NCI-H82 treated with DMSO at 0.1 percent for 48 hours (cell line): ENCODE data around the gene ULK1.

ENCODE experiments used
- DNase-seq: peaks from one replicate; lab custom pipeline; 2025; ENCODE audit not compliant: unreplicated experiment; lab: John Stamatoyannopoulos, UW

ULK1 gene

DNA sequence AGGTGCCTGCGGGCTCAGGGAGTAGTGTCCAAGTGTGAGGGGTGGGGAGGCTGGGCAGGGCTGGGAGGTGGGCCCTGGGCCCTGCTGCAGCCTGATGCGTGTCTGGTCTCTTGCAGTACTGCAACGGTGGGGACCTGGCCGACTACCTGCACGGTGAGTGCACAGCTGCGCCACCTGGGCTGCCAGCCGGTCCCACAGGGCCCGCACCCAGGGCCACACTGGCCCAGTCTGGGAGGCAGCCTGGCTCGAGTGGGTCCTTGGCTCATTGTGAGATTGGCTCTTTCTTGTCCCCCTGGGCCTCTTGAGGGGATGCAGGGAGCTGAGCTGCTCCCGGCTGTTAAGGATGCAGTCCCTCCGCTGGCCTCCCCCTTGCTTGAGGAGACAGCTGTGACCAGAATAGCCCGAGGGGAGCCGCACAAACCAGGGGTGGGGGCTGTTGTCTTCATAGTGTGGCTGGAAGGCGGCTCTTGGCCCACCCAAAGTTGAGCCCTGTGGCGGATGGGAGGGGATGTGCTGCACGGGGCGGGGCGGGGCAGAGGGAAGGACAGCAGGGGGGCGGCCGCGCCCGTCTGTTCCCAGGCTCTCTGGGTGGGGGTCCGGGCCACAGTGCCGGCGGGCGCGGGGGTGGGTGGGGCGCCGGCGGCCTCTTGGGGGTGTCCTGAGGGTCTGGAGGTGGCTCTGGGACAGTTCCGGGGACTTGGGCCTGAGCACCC is 13.1 kb downstream of the ULK1 start:
- no peak for DNase-seq

- DNase-seq, result no peak
Measured at GRCh38 chr12:131908092-131909080, 14.0 kb downstream of the ULK1 start.

DNA sequence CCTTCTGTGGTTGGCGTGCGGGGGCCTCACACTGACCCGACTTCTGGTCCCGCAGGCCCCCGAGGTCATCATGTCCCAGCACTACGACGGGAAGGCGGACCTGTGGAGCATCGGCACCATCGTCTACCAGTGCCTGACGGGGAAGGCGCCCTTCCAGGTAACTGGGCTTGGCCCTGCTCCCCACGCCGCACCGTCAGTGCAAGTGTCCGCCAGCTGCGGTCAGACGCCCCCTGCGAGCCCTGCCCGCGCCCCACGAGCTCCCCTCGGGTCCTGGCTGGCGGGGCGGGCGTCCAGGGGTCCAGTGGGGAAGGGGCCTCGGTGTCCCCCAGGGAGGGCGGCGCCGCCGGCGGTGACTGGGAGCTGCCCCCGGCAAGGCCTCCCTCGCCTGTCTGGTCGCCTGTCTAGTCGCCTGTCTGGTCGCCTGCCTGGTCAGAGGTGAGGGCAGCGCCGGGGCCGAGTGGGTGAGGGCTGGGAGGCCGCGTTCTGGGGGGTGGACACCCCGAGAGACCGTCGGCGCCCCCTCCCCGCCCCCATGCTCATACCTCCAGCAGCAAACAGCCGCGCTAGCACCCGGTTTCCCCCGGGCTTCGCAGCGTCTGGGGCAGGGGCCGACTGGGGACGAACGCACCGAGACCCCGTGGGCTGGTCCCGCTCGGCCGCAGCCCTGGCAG is 14.8 kb downstream of the ULK1 start:
- no peak for DNase-seq

- DNase-seq, result no peak
Measured at GRCh38 chr12:131909752-131910219, 15.4 kb downstream of the ULK1 start.

DNA sequence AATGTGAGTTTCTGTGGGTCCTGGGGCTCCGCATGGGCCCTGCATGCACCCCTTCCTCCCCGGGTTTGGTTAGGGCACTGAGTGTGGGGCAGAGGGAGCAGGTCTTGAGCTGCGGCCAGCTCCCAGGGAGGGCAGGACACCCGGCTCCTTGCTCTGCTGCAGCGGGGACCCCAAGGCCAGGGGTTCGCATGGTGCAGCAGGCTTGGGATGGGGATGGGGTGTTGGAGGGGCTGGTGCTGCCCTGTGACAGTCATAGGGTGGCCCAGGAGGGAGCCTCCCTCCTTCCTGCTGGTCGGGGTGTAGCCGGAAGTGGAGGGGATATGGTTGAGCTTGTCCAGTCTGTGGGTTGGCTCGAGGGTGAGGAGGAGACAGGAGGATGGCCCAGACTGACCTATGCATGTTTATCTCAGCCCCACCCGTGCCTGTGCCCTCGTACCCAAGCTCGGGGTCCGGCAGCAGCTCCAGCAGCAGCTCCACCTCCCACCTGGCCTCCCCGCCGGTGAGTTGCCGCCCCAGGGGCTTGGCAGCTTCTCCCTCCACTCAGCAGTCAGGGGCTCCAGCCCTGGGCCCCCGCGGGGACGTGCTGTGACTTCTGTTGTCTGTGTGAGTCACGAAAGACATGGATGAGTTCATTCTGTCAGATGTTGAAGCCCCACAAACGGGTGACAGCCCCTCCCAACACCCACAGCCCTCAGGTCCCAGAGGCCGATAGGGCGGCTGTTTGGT is 16.0 kb downstream of the ULK1 start:
- DNase-seq, result no peak

GRCh38 chr12:131911028-131911650 is 16.7 kb downstream of the ULK1 start:
- no peak for DNase-seq

DNA sequence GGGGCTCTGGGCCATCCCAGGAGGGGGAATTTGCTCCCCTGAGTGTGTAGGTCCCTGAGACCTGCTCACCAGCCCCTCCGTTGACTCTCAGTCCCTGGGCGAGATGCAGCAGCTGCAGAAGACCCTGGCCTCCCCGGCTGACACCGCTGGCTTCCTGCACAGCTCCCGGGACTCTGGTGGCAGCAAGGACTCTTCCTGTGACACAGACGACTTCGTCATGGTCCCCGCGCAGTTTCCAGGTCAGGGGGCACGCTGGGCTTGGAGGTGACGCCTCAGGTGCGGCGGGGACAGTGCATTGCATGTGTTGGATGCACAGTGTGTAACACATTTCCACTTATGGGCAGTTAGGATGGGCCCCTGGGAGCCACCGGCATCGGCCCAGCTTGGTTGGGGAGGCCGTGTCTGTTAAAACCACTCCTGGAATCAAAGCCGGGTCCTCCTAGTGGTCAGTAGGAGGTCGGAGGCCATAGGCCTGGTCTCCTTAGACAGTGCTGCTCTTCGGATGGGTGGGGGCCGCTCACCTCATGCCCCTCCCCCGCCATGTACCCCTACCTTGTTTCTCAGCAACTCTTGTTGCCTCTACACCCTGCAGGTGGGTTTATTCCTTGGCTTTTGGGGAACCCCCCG is 17.5 kb downstream of the ULK1 start:
- no peak for DNase-seq

GRCh38 chr12:131912518-131913274 is 18.3 kb downstream of the ULK1 start:
- no peak for DNase-seq

- DNase-seq, result no peak
Measured at GRCh38 chr12:131913666-131914065, 19.2 kb downstream of the ULK1 start.

- DNase-seq, result no peak
Measured at GRCh38 chr12:131914179-131914702, 19.8 kb downstream of the ULK1 start.

DNA sequence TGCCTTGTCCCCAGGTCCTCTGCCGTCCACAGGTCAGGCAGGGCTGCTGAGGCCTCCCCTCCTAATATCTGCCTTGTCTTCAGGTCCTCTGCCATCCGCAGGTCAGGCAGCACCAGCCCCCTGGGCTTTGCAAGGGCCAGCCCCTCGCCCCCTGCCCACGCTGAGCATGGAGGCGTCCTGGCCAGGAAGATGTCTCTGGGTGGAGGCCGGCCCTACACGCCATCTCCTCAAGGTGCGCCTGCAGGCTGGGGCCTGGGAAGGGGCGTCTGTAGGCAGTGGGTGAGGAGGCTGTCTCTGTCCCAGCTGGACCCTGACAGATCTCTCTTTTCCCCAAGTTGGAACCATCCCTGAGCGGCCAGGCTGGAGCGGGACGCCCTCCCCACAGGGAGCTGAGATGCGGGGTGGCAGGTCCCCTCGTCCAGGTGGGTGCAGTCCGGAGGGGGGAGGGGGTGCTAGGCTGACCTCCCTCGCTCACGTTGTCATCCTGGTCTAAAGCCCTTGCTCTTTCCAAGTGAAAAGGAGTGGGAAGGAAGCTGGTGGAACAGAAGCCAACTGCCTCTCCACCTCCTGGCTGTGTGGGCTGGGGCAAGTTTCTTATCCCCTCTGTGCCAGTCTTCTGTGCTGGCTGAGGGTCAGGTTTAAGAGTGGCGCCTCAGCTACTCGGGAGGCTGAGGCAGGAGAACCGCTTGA is 20.7 kb downstream of the ULK1 start:
- DNase-seq, result no peak

DNA sequence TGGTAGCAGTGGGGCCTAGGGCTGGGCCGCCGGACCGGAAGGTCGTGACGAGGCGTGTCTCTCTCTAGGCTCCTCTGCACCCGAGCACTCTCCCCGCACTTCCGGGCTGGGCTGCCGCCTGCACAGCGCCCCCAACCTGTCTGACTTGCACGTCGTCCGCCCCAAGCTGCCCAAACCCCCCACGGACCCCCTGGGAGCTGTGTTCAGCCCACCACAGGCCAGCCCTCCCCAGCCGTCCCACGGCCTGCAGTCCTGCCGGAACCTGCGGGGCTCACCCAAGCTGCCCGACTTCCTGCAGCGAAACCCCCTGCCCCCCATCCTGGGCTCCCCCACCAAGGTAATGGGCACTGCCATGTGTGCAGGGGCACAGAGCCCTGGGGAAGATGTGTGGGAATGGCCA is 21.4 kb downstream of the ULK1 start:
- no peak for DNase-seq

- DNase-seq, result no peak
Measured at GRCh38 chr12:131916306-131917138, 22.1 kb downstream of the ULK1 start.

DNA sequence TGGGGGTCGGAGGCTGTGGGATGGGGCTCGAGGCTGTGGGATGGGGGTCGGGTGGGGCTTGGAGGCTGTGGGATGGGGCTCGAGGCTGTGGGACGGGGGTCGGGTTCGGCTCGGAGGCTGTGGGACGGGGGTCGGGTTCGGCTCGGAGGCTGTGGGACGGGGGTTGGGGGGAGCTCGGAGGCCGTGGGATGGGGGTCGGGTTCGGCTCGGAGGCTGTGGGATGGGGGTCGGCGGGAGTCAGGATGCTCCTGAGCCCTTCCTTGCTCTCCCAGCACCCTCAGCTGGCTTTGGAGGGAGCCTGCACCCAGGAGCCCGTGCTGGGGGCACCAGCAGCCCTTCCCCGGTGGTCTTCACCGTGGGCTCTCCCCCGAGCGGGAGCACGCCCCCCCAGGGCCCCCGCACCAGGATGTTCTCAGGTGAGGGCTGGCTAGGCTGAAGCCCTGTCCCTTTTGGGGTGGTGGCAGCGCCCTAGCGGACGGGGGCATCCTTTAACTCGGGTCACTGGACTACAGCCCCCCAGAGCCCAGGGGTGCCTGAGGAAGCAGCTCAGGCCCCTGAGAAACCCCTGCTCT is 22.8 kb downstream of the ULK1 start:
- no peak for DNase-seq

DNA sequence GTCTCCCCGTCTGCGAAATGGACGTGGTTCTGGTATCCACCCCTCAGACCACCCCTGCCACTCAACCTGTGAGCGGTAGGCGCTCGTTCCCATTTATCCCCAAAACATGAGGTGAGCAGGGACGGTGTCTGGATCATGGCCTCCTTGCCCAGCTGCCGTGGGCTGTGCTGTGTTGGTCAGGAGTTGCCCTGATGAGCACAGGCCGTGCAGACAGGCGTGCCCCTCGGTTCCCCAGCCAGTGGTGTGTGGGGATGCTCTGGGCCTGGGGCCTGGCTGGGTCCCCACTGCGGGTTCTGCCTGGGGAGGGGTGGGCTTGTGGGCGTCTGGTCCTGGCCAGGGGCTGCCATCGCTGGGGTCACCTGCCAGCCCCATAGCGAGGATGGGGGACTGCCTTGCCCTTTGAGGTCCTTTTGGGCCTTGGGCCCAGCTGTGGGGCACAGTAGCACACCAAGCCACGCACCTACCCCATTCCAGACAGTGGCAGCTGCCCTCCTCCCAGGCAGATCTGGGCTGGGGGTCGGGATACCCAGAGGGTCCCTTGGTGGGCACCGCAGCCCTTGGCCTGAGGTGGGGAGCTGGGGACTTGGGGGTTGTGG is 23.4 kb downstream of the ULK1 start:
- no peak for DNase-seq

DNA sequence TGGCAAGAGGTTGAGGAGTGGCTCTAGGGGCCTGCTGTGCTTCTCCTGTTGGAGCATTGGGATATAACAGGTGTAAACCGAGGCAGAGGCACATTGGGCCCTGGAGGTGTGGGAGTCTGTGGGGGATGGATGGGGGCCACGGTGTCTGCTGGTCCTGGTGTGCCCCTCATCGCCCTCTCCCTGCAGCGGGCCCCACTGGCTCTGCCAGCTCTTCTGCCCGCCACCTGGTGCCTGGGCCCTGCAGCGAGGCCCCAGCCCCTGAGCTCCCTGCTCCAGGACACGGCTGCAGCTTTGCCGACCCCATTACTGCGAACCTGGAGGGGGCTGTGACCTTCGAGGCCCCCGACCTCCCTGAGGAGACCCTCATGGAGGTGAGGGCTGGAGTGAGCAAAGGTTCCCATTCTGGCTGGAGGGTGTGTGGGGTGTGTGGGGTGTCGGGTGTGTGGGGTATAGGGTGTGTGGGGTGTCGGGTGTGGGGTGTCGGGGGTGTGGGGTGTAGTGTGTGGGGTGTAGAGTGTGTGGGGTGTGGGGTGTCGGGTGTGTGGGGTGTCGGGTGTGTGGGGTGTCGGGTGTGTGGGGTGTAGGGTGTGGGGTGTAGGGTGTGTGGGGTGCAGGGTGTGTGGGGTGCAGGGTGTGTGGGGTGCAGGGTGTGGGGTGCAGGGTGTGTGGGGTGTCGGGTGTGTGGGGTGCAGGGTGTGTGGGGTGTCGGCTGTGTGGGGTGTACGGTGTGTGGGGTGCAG is 24.1 kb downstream of the ULK1 start:
- no peak for DNase-seq
